Body of pancreas (tissue), 4 donors: ENCODE results near the gene ZSWIM3. TPM values are rescaled to one million over a fixed set of nuclear protein-coding genes. Genes with fewer than 3 reads are reported as not detected.
A peak's percentile ranks its signal among the peaks of the same experiment; 100 is the strongest.

ENCODE experiments used
- ATAC-seq: fragments of 150-250 bp; one replicate; pipeline ENCODE4 v1.9.1; 2016
- DNase-seq, 4 donors: peaks; one replicate each; pipeline ENCODE4 v3.0.0-alpha.2; 2019
- H3K27ac ChIP-seq, 4 donors: fragments of 200-600 bp; sonication (generic); 1 replicate in 3 of 4; 2 replicates in 1 of 4; pipeline versions ENCODE4 v1.5.1 to v1.6.1; 2016 to 2019; ENCODE audit warnings: mild to moderate bottlenecking in 1 of 4, mixed read lengths in 1 of 4, moderate library complexity in 1 of 4
- H3K27me3 ChIP-seq, 2 donors: fragments of 200-600 bp; sonication (generic); one replicate each; pipeline ENCODE4 v1.6.0; 2016; ENCODE audit warnings: mild to moderate bottlenecking in 1 of 2
- H3K36me3 ChIP-seq, 2 donors: fragments of 200-600 bp; sonication (generic); replicated peaks in 1 of 2; 2 replicates each; pipeline ENCODE4 v1.5.1; 2016; ENCODE audit warnings: low read depth in 2 of 2; ENCODE audit not compliant: insufficient read depth in 1 of 2
- H3K4me1 ChIP-seq: fragments of 200-600 bp; sonication (generic); one replicate; pipeline ENCODE4 v1.6.0; 2016
- H3K4me3 ChIP-seq, 2 donors: fragments of 200-600 bp; sonication (generic); 1 replicate in 1 of 2; 2 replicates in 1 of 2; pipeline ENCODE4 v1.5.1; 2016 to 2019
- H3K9me3 ChIP-seq, 3 donors: fragments of 200-600 bp; sonication (generic); 1 replicate in 2 of 3; 2 replicates in 1 of 3; pipeline ENCODE4 v1.5.1; 2016
- CTCF ChIP-seq, 7 experiments: fragments of 450-650 bp in 4 of 7; fragments of 200-600 bp in 3 of 7; sonication (generic) in 3 of 7; IDR thresholded peaks; one replicate each; pipeline ENCODE4 v1.5.1; 2016 to 2019; ENCODE audit warnings: antibody characterized with exemption in 7 of 7
- POLR2A ChIP-seq, 3 donors: fragments of 450-650 bp; IDR thresholded peaks; one replicate each; pipeline ENCODE4 v1.6.1; 2016; ENCODE audit warnings: antibody characterized with exemption in 3 of 3, mild to moderate bottlenecking in 2 of 3
- WGBS, 2 donors: methylation state at CpG; one replicate each; pipeline ENCODE4 v1.1.5; 2017; 5-methylcytosine and 5-hydroxymethylcytosine counted together
- intact Hi-C: fragments of 100-400 bp; cut with DNase I; formaldehyde crosslinking; loops from one replicate; pipeline ENCODE4 v1.15.1; 2023
- total RNA-seq, 2 donors: library from RNA; depleted of rRNA; stranded (reverse); fragments of >200 nt; gene quantifications; one replicate each; pipeline ENCODE4 v1.1.0, GENCODE V29; 2016

ZSWIM3 gene
- total RNA-seq, 2 donors from 2014 or later: 1.6 to 2.1 TPM

- H3K27ac ChIP-seq: no peak overlapping the region
- H3K36me3 ChIP-seq: no peaks in the 10 kb centered on the region
- no peak overlapping the region for H3K4me3 ChIP-seq
- no peak for TF ChIP-seq POLR2A (IDR thresholded peaks at IDR 0.05)
- TF ChIP-seq CTCF (IDR thresholded peaks at IDR 0.05): no peak
- ATAC-seq: no peak
- no peak for DNase-seq
- 93% methylated on average over 4 of the region's 4 CpGs for WGBS, 2 donors
- H3K9me3 ChIP-seq: no peaks in the 10 kb centered on the region
- H3K27me3 ChIP-seq: peaks cover 0 to 17% of the 10 kb centered on the region in 2 donors
- H3K4me1 ChIP-seq: peaks cover 18% of the 10 kb centered on the region
- intact Hi-C loops: no loop called here
These were observed 37.9 kb upstream of the ZSWIM3 start for GRCh38 chr20:45819466-45819865.

- H3K4me3 ChIP-seq: no peak overlapping the region
- DNase-seq (no peak), ATAC-seq (no peak)
- intact Hi-C loops: no loop called here
- no peak for TF ChIP-seq POLR2A (IDR thresholded peaks at IDR 0.05)
- TF ChIP-seq CTCF (IDR thresholded peaks at IDR 0.05): no peak
- WGBS, 2 donors: 50 to 54% methylated on average over 2 of the region's 2 CpGs
- H3K9me3 ChIP-seq: no peaks in the 10 kb centered on the region
- peaks cover 0 to 17% of the 10 kb centered on the region in 2 donors for H3K27me3 ChIP-seq
- H3K27ac ChIP-seq: no peak overlapping the region
- no peaks in the 10 kb centered on the region for H3K36me3 ChIP-seq
- peaks cover 18% of the 10 kb centered on the region for H3K4me1 ChIP-seq
These were observed 35.5 kb upstream of the ZSWIM3 start for GRCh38 chr20:45821947-45822346.

GRCh38 chr20:45822857-45823256 lies 34.6 kb upstream of the ZSWIM3 start:
- peak in 3 of 4 donors; percentile 20 to 56 (median 41) for DNase-seq
- H3K9me3 ChIP-seq: no peaks in the 10 kb centered on the region
- peaks cover 18% of the 10 kb centered on the region for H3K4me1 ChIP-seq
- peaks cover 0 to 17% of the 10 kb centered on the region in 2 donors for H3K27me3 ChIP-seq
- peak; percentile 48 for ATAC-seq
- intact Hi-C loops: no loop called here
- no peak overlapping the region for H3K27ac ChIP-seq
- no peaks in the 10 kb centered on the region for H3K36me3 ChIP-seq
- TF ChIP-seq CTCF (IDR thresholded peaks at IDR 0.05): no peak
- TF ChIP-seq POLR2A (IDR thresholded peaks at IDR 0.05): no peak
- WGBS, 2 donors: 3 to 8% methylated on average over 7 to 23 of the region's 24 CpGs
- no peak overlapping the region for H3K4me3 ChIP-seq

GRCh38 chr20:45823949-45824835 lies 33.2 kb upstream of the ZSWIM3 start:
- H3K36me3 ChIP-seq: no peaks in the 10 kb centered on the region
- H3K27ac ChIP-seq: no peak overlapping the region
- intact Hi-C loops: no loop called here
- TF ChIP-seq POLR2A (IDR thresholded peaks at IDR 0.05) (no peak), CTCF (IDR thresholded peaks at IDR 0.05) (peak in 5 of 7 experiments; percentile 8 to 50 (median 47))
- ATAC-seq (peak; percentile 69), DNase-seq (peak; percentile 26 to 52 (median 38))
- WGBS, 2 donors: 14 to 27% methylated on average over 15 to 56 of the region's 57 CpGs
- no peaks in the 10 kb centered on the region for H3K9me3 ChIP-seq
- peaks cover 0 to 17% of the 10 kb centered on the region in 2 donors for H3K27me3 ChIP-seq
- H3K4me1 ChIP-seq: peaks cover 18% of the 10 kb centered on the region
- no peak overlapping the region for H3K4me3 ChIP-seq
